GM18867 (cell line): ENCODE results near the gene NRL.
"Not testable (repeated sequence)": the region's sequence is repeated elsewhere in the genome, so short reads cannot be mapped to it uniquely, and the experiment has no call there.

Experiments
- ATAC-seq: cut with Tn5 transposase; IDR thresholded peaks from one replicate; pipeline ENCODE4 v1.9.1; 2021; ENCODE audit warnings: mild to moderate bottlenecking, moderate library complexity; ENCODE audit not compliant: unreplicated experiment

Gene NRL

DNA sequence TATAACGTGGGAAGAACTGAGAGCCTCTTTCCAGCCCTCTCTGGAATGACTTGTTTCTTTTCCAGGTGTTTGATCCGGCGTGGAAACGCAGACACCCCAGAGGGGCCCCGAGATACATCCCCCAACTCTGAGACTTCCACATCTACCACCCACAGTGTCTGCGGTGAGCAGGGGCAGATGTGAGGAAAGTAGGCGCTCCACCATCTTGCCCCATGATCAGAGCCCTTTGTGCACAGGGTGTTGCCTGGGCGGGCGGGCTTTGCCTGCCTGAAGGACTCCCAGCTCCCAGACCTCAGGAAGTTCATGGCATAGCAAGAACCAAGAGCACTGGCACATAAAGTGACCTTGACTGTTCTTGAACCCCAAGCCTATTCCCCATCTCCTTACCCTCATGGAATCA lies 60.1 kb downstream of the NRL start:
- ATAC-seq: no peak

DNA sequence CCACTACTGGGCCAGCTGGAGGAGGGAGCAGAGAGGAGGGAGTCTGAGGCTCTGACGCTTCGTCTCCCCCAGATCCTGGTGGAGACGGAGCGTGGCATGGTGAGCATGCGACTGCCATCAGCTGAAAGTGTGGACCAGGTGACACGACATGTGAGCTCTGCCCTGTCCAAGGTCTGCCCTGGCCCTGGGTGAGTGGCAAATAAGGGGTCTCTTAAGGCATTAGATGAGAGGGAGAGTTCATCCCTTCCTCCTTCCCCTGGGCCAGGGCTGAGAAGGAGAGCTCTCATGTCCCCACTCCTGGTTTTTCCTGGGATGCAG lies 60.5 kb downstream of the NRL start:
- ATAC-seq: no peak

DNA sequence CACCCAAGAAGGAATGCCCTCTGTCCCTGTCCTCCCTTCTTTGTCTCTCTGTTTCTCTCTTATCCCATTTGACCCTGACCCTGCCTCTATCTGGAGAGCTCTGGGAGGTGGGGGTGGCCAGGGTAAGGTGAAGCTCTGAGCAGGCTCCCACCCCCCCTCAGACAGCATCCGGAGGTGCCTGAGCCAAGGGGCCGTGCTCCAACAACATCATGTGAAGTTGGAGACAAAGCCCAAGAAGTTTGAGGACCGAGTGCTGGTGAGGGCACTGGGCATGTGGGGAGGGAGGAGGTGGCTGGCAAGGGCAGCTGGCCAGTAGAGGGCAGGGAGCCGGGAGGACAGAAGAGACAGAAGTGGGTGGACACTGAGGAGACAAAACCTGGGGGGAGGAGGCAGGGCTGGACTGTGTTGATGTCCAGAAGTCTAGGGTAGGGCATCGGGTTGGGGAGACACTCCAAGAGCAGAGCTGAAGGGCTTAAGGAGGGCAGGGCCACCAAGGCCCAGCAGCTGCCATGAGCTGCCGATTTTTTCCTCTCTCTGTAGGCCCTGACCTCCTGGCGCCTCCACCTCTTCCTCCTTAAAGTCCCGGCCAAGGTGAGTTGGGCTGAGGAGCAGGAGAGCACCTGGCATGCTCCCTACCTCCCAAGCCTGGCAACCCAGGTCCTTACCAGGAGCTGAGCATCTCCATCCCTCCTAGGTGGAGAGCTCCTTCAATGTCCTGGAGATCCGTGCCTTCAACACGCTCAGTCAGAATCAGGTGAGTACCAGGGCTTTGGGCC lies 61.0 kb downstream of the NRL start:
- ATAC-seq: no peak

DNA sequence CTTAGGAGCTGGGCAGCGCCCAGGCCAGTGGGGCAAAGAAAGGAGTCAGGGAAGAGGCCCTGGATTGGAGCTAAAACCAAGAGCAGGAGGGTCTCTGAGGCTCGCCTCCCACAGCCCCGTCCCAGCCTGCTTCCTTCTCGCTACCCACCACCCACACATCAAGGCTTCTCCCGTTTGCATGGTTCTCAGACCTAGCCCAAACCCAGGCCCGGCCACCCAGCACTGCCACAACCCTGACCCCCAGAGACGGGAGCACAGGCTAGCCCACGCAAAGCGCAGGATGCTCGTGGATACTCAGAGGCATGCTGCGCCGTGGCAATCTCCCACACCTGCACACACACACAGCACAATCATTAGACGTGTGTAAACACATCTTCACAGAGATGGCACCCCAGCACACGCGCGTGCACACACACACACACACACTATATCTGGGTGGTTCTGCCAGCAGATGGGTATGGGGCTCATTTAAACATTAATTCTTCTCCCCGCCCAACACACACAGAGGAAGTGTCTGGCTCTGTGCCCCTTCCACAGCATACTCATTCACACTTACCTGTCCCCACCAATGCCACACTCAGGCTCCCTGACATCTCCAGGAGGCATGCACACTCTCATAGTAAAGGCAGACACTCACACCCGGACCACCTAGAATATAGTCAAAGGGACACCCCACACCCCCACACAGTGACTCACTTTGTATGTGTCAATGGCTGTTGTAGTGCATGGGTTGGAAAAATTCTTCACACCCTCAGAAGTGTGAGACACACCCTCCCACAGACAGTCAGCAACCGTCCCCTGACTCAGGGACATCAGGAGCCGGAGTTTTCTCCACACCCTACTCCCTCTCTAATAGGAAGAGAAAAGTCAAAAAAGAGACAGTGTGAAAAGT lies 61.8 kb downstream of the NRL start:
- ATAC-seq: no peak

DNA sequence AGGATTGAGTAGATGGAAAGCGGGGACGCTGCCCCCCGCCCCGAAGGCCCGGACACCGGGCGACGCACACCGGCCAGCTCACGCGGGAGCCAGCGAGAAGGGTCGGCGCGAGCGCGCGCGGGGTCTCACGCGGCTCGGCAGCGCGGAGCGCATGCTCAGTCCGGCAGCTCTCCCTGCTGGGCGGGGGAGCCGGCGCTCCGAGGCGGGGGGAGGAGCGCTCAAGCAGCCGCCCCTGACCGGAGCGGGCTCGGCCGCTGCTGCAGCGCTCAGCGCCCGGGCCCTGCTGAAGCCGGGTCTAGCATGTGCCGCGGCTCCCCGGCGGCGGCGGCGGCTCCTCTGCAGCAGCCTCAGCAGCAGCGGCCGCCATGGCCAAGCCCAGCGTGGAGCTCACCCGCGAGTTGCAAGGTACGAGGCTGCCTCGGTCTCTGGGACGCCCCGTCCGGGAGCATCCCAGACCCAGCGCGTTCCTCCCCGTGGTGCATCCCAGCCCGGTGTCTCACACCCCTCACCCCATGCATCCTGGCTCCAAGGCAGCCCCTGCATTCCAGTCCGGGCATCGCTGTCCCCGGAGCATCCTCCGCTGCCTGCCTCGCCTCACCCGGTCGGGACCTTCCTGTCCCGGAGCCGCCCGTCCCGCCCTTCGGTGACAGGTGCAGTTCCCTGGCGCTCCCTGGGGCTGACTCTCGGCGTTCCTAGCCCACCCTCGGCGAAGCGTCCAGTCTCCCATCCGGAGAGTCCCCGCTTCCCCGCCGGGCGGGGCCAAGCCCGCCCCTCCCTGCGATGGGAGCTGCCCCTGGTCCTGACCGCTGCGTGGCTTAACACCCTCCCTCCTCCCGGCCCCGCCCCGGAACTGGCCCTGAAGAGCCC lies 62.7 kb downstream of the NRL start, which contains the start of gene CARMIL3:
Gene CARMIL3 (plus strand): TSS at position 221 of the 867 bp plus-strand sequence. CDS start 145 bp downstream, at position 366.
- ATAC-seq: peak; percentile 77

DNA sequence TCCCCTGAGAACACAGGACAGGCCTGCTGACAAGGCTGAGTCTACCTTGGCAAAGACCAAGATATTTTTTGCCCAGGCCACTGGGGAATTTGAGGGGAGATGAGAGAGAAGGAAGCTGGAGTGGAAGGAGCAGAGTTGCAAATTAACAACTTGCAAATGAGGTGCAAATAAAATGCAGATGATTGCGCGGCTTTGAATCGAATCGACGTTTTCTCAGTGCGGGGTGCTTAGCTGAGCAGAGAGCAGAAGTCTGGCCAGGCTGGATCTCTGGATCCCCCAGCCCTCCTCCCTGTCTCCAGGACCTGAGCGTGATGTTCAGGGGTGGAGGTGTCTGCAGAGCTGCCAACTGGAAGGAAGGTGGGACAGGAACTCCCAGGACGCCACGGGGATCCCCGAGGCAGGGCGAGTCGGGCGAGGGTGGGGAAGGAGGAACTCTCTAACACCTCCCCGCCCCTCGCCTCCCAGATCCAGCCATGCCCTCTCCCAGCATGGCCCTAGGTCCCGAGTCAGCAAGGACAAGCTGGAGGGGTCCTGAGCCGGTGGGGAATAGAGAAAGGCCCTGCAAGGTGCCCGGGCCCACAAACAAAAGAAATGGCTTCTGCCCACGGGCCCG lies 63.5 kb downstream of the NRL start:
- peak; percentile 14 for ATAC-seq

DNA sequence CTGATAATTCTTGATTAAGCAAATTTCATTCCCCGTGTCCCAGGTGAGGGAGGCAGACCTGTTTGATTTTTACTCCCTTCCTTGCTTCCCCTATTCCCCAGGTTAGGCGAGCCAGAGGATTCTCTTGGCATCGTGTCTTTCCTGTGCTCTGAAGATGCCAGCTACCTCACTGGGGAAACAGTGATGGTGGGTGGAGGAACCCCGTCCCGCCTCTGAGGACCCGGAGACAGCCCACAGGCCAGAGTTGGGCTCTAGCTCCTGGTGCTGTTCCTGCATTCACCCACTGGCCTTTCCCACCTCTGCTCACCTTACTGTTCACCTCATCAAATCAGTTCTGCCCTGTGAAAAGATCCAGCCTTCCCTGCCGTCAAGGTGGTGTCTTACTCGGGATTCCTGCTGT lies 64.0 kb downstream of the NRL start:
- not testable (repeated sequence) for ATAC-seq

DNA sequence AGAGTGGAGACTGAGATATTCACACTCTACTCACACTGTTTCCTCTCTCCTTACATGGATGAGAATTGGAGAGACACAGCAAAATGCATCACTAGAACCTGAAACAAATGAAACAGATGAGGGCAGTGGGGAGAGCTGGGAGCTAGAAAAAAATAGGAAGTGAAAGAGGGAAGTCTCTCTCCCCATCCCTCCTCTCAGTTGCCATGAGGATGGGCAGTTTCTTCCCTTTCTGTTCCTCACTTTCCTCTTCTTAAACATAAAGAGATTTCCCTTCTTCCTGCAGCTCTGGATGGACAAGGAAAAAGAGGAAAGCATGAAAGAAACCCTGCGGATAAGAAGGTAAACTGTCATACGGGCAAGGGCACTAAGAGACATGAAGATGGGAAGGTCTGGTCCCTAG lies 65.7 kb downstream of the NRL start:
- ATAC-seq: not testable (repeated sequence)

DNA sequence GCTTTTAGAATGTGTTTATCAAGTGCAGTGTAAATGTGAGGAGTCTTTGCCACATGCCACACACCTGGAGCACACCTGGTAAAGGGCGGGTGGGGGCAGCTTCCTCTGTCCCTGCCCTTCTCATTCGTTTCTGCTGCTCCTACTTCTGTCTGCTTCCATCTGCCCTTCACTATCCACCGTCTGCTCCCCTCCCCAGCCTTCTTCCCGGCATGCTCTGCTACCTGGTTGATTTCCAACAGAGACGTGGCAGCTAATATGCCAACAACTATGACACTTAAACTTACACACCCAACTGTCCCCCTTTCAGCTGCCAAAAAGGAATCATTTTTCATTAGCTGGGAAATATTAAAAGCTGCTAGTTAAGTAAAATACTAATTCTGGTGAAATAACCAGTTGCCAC lies 72.0 kb downstream of the NRL start:
- no peak for ATAC-seq

DNA sequence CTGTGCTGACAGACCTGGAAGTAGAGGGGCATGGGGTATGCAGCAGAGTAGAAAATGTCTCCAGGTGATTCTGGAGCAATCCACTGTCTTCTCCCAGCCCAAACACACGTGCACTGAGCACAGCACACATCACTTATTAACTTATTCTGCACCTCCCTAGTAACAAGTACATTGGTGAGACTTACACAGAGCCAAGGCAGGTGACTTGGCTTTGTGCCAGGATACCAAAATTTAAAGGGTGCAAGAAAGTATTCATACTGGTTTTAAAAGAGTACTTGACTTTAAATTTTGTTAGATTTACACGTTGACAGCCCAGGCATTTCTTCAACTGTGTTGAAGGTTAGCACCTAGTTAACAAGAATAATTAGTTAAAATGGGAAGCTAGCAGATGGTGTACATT lies 74.1 kb downstream of the NRL start:
- no peak for ATAC-seq

DNA sequence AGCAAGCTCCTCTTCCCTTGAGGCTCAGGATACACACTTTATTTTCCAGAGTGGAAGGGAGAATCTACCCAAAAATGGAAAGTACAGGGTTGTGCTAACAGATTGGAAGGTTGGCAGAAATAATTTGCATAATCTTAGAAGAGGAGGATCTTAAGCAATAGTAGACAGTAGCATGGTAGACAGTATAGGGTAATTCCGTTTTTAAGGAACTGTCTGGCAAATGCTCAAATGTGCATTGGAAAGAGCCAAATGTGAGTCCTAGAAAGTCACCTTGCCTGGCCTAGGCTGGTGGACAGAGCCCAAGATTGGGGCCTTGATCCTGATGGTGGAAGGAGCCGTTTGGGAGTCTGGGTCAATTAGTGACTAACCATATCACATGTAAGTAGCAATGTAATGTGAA lies 76.1 kb downstream of the NRL start:
- ATAC-seq: no peak

DNA sequence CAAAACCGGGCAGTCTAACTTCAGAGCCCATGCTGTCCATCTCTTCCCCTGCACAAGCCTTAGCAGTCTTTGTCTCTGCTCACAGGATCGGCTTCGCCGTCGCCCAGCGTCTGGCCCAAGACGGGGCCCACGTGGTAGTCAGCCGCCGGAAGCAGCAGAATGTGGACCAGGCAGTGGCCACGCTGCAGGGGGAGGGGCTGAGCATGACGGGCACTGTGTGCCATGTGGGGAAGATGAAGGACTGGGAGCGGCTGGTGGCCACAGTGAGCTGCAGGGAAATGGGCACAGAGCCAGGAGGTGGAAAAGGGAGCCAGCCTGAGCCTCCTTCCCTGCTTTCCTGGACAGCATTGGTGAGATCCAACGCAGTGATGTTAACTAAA lies 77.1 kb downstream of the NRL start:
- ATAC-seq: no peak

DNA sequence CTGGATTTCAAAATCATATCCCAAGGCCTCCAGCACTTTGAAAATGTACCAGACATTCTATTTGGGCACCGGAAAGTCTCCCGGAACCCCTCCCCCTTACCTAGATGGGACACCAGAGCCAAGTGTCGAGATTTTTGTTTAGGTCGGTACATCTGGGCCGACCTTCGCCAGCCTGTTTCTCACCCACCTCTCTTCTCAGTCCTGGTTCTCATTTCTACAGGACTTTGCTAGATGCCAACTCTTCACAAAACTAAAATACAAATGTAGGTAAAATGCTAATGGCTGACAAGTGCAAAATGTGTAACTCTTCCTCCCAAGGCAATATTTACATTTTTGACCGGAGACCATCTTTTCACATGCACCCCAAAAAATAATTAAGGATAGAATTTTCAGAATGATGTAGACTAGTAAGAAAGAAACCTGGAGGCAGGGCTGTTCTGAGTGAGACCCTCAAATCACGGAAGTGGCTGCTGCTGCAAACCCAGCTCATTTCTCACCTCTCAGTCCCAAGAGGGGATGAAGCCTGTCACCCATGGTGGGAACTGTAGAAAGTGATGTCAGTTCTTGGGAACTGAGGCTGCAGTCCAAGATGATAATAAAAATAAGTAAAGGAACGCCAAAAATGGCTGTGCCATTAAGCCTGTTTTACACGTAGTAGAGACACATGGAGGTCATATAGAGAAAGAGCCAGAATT lies 77.6 kb downstream of the NRL start:
- ATAC-seq: peak; percentile 19

DNA sequence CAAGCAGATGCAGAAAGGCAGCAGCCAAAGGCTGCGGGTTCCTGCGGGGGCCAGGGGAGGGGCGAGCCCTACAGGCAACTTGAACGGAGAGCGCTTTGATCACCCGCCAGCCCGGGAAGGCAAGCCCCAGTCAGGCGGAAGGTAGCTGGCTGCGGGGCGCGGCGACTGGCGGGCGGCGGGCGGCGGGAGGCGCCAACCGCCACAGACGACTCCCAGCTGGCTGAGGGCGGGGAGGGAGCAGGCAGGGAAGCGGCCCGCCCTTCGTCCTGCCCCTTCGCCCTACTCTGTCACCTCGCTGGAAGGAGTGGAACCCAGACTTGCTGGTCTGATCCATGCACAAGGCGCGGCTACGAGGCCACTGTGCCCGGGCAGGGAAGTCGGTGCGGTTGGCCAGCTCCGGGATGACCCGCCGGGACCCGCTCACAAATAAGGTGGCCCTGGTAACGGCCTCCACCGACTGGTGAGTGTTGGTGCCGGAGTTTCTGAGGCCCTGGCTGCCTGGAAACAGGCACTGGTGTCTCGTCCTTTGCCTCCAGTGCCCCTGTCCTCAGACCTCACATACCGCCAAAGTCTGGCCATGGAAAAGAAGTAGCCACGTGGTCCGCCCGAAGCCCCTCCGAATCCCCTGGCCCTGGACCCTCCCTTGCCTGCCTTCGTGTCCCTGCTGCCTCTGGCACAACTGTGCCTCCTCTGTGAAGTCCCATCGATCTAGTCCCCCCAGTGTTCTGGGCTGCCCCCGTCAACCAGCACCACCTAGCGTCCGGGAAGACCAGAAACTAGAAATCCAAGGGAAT lies 78.4 kb downstream of the NRL start:
- ATAC-seq: peak; percentile 75

DNA sequence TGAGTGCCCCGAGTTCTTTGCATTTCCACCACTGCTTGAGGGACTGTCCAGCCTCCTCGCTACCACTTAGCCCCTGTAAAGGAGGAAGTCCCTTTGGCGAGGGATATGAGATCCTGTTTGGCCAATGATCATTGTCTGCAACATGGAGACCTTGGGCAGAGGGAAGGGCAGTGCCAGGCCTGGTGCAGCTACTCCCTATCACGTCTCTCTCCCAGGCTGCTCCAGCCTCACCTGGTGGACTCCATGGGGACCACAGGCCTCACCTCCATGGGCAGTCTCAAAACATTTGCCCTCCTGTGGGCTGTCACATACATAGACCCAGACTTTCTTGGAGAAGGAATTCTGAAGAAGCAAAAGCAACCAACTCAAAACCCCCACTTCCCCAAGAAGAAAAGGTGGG lies 79.0 kb downstream of the NRL start:
- peak; percentile 4 for ATAC-seq

DNA sequence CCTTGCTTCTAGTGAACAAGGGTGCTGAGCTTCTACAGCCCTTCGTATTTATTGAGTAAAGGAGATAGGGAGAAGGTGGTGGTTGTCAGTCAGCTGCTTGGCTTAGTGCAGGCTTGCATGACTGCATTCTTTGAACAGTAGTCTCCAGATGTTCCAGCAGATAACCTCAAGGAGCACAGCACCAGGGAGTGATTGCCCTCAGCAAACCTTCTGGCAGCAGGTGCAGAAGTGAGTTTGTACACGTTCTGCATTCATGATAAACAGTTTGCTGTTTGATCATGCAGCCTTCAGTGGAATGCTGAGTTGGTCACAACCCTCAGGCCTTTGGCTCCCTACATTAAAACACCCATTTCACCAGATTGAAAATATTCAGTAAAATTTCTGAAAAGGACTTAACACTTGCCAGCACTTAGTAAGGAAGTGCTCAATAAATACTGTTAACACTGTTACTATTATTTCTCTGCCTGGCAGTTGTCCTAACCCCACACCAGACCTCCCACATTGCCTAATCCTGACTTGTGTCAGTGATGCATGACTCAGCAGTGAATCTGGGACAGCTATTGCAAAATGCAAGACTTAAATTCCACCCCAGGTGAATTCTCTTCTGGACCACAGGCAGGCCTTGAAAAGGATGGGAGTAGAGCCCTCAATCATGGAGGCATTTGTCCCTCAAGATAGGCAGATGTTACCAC lies 81.9 kb downstream of the NRL start:
- no peak for ATAC-seq

DNA sequence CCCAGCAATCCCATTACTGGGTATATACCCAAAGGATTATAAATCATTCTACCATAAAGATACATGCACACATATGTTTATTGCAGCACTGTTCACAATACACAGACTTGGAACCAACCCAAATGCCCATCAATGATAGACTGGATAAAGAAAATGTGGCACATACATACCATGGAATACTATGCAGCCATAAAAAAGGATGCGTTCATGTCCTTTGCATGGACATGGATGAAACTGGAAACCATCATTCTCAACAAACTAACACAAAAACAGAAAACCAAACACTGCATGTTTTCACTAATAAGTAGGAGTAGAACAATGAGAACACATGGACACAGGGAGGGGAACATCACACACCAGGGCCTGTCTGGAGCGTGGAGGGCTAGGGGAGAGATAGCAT lies 83.4 kb downstream of the NRL start:
- not testable (repeated sequence) for ATAC-seq

DNA sequence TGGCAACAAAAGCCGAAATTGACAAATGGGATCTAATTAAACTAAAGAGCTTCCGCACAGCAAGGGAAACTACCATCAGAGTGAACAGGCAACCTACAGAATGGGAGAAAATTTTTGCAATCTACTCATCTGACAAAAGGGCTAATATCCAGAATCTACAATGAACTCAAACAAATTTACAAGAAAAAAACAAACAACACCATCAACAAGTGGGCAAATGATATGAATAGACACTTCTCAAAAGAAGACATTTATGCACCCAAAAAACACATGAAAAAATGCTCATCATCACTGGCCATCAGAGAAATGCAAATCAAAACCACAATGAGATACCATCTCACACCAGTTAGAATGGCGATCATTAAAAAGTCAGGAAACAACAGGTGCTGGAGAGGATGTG lies 85.1 kb downstream of the NRL start:
- not testable (repeated sequence) for ATAC-seq
